ENCODE measurements around the gene CBFA2T2. TPM values are rescaled to one million over a fixed set of nuclear protein-coding genes. Genes with fewer than 3 reads are reported as not detected.

CBFA2T2 gene
- total and polyA plus RNA-seq, 10 of the 15 experiments (the other 5 are each of a cell fraction or from before 2014, with no cell fraction given): 0.61 to 8.6 (median 5.5) TPM

- no peak for TF ChIP-seq HSF1 (IDR thresholded peaks at IDR 0.05; ENCODE audit: low read depth, low read length)
These were observed 66.3 kb downstream of the CBFA2T2 start (continued) for GRCh38 chr20:33556246-33556645.

- H3K79me2 ChIP-seq (ENCODE audit: control insufficient read depth, insufficient read depth, low read length): no peaks in the 10 kb centered on the region; the same call in 1 of the 2 replicates
- H2AFZ ChIP-seq (ENCODE audit: control insufficient read depth, low read depth, low read length): no peak overlapping the region
- H3K9me3 ChIP-seq (replicated peaks; ENCODE audit: control insufficient read depth, insufficient read depth, low read length): no peaks in the 10 kb centered on the region; the same call in 2 of the 3 replicates
- H3K4me1 ChIP-seq (ENCODE audit: control insufficient read depth, insufficient read depth, low read length): peaks cover 11% of the 10 kb centered on the region
- no peaks in the 10 kb centered on the region; a peak in 1 of 4 replicates for H3K36me3 ChIP-seq (ENCODE audit: control insufficient read depth in 2 of 2, insufficient read depth in 2 of 2, low read length in 1 of 2)
- FAIRE-seq (no peak), ATAC-seq (no peak), DNase-seq (ENCODE audit: low read depth, low spot score) (no peak)
- no peak overlapping the region for H3K9ac ChIP-seq (ENCODE audit: control insufficient read depth, insufficient read depth, low read length)
- ChIA-PET POLR2A (interaction anchor here (0.6 to 0.7 kb wide), 2 partner anchors 33 to 1153 kb away, joined by 4 to 6 read pairs; no protein-coding TSS in a partner anchor), RAD21 (ENCODE audit: unreplicated experiment) (no interaction called here), CTCF (no interaction called here), SMC1A (ENCODE audit: uncharacterized antibody, unreplicated experiment) (interaction anchor here (1.0 to 1.2 kb wide), 2 partner anchors 27 to 50 kb away, joined by 3 to 5 read pairs; no protein-coding TSS in a partner anchor)
- no peaks in the 10 kb centered on the region for H3K27me3 ChIP-seq (replicated peaks in 1 of 2; ENCODE audit: control insufficient read depth in 2 of 2, insufficient read depth in 2 of 2, low read length in 1 of 2)
- H3K4me3 ChIP-seq: no peak overlapping the region
- no TSS peak for BruUV-seq (replicated peaks)
- in situ Hi-C loops (cut with MboI): no loop called here
- TF ChIP-seq JUND (IDR thresholded peaks at IDR 0.05; ENCODE audit: low read depth, low read length): no peak
- no peak for TF ChIP-seq NKRF (conservative IDR thresholded peaks at IDR 0.05)
- TF ChIP-seq ATF3 (IDR thresholded peaks at IDR 0.05; ENCODE audit: borderline replicate concordance, extremely low read depth, low read depth, low read length): no peak
- TF ChIP-seq USF2 (IDR thresholded peaks at IDR 0.05; ENCODE audit: borderline replicate concordance, low read depth, low read length): no peak
- no peak for TF ChIP-seq KLF5 (IDR thresholded peaks at IDR 0.05; ENCODE audit: partially characterized antibody)
- H3K4me2 ChIP-seq (ENCODE audit: control insufficient read depth, insufficient read depth): no peak overlapping the region
- intact Hi-C loops (cut with micrococcal nuclease; ENCODE audit: unreplicated experiment): no loop called here
- no peaks in the 10 kb centered on the region for H4K20me1 ChIP-seq (ENCODE audit: control insufficient read depth, insufficient read depth)
- no peak overlapping the region for H3K27ac ChIP-seq (ENCODE audit: control insufficient read depth, insufficient read depth)
- 97% methylated on average over 9 of the region's 9 CpGs for WGBS (ENCODE audit: insufficient coverage, insufficient replicate concordance, low lambda C conversion rate, missing lambda C conversion rate)
These were observed 68.7 kb downstream of the CBFA2T2 start for GRCh38 chr20:33558348-33559144.
